ENCODE data around the gene LRMDA.

LRMDA gene

DNA sequence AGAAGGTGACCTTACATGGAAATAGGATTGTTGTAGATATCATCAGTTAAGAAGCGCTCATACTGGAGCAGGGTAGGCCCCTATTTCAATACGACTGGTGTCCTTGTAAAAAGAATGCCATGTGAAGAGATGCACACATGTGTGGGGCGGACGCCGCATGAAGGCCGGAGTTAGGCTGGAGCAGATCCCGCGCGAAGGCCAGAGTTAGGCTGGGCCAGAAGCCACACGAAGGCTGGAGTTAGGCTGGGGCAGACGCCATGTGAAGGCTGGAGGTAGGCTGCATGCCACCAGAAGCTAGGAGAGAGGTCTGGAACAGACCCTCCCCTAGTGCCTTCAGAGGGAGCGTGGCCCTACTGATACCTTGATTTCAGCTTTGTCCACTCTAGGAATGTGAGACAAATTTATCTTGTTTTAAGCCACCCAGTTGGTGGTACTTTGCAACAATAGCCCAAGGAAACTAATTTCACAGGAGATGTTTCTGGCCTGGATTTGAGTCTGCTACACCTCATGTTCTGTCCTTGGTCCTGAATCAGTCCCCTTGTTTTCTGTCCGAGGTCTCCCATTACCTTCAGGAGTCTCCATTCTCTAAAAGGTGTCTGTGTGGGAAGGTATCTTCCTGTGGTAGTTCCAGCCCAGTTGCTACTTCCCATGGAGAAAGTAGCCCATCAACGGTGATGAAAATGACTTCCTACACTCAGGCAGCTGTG, 585.8 kb downstream of the LRMDA start:
- no peak for DNase-seq

- DNase-seq, result no peak
Measured at GRCh38 chr10:76017733-76018433, 586.5 kb downstream of the LRMDA start.

DNA sequence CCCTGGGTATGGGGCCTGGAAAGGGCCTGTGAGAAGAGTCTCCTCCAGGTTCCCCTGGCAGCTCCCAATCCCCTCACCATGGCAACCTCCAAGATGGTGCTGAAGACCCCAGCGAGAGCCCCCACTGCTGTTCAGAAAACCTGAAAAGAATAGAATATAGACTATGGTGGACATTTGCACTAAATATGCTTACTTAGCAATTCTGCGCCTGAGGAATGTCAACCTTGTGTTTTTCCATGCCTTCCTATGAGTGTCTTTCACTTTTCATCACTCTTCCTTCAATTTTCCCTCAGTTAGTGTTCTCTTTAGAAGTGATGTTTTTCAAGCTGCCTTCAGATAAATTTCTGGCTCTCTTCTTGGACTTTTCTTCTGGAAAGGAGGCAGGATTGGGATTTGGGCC, 589.2 kb downstream of the LRMDA start:
- DNase-seq, result no peak

- DNase-seq, result no peak
Measured at GRCh38 chr10:76021398-76021797, 590.0 kb downstream of the LRMDA start.

GRCh38 chr10:76022366-76022765, 590.9 kb downstream of the LRMDA start:
- no peak for DNase-seq

GRCh38 chr10:76023007-76023406, 591.6 kb downstream of the LRMDA start:
- no peak for DNase-seq

DNA sequence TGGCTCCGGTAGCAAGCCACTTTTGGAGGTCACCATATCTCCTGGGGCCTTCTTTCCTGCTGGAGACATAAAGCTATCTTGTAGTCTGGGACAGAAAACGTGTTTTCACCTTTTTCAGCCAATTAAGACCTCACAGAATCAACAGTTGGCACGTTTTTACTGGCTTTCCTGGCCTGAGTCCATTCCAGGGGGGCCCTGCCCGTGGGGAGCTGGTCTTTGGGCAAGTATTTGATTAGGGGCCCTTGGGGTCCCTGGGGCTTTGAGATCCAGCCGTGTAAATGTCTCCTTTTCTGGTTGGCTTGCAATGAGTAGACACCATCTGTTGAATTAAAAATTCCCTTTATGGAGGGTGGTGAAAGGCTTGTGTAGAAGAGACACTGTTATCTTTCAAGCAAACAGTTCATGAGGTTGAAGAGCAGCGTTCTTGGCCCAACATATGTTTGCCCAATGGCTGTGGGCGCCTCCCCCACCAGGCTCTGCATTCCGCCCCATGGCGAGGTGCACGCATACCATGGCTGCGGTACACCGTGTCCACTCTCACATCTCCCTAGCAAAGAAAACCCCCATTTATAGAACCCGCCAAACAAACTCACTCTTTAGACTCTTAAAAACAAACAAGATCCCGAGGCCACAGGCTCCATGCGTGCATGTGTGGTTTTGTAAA, 593.2 kb downstream of the LRMDA start:
- no peak for DNase-seq

- DNase-seq, result no peak
Measured at GRCh38 chr10:76025124-76025477, 593.7 kb downstream of the LRMDA start.

GRCh38 chr10:76026176-76026771, 594.9 kb downstream of the LRMDA start:
- no peak for DNase-seq

DNA sequence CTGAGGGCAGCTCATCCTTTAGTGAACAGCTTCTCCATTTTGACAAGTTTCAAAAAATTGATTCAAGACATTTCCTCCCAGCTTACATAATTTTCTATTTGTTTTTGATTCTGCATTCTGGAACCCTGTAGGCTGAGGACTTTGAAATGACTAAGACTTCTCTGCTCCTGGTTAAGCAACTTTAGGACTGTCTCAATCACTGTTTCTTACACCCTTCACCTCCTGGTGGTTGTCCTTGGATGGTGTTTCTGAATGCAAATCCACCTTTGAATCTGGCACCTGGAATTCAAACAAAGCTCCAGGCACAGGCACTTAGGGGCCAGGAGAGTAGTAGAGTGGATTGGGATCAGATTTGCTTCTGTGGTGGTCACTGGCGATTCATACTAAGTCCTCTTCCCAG, 595.5 kb downstream of the LRMDA start:
- no peak for DNase-seq

GRCh38 chr10:76029782-76030181, 598.4 kb downstream of the LRMDA start:
- no peak for DNase-seq

- DNase-seq, result no peak
Measured at GRCh38 chr10:76031099-76031498, 599.7 kb downstream of the LRMDA start.

- no peak for DNase-seq
Measured at GRCh38 chr10:76031769-76032699, 600.6 kb downstream of the LRMDA start.

GRCh38 chr10:76032700-76033039, 601.2 kb downstream of the LRMDA start:
- no peak for DNase-seq

GRCh38 chr10:76033457-76034196, 602.2 kb downstream of the LRMDA start:
- no peak for DNase-seq

GRCh38 chr10:76034353-76035205, 603.2 kb downstream of the LRMDA start:
- no peak for DNase-seq

- no peak for DNase-seq
Measured at GRCh38 chr10:76035206-76036110, 604.0 kb downstream of the LRMDA start.

- DNase-seq, result peak in 1 of 2 experiments; percentile 1
Measured at GRCh38 chr10:76036111-76036940, 604.9 kb downstream of the LRMDA start.

DNA sequence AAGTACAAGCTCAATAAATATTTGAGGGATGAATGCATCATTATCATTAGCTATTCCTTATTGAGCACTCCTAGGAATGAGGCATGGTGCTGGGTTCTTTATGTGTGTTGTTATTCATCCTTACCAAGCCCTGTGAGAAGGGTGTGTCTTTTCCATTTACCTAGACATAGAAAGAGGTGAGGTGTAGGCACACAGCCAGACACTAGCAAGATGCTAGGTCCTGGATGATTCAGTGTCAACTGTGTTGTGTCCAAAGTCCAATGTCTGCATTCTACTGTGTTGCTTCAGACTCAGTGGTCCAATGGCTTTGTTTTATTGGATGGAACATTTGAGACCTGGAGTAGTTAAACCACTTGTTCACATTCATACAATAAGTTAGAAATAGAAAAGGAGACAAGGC, 605.5 kb downstream of the LRMDA start:
- no peak for DNase-seq
